Upper lobe of left lung (tissue), 6 donors: Measurements from ENCODE around the gene FAM98A. TPM values are rescaled to one million over a fixed set of nuclear protein-coding genes. Genes with fewer than 3 reads are reported as not detected.

Experiments used
- ATAC-seq, 2 donors: fragments of 200-7000 bp; cut with Tn5 transposase; one replicate each; pipeline ENCODE4 v1.9.1; 2022; ENCODE audit warnings: mild to moderate bottlenecking in 2 of 2, moderate library complexity in 2 of 2; ENCODE audit not compliant: low FRiP score in 2 of 2
- DNase-seq, 2 donors: peaks; one replicate each; pipeline ENCODE4 v3.0.0-alpha.2; 2019 to 2020
- H3K27ac ChIP-seq, 4 donors: fragments of 200-600 bp; sonication (generic); one replicate each; pipeline ENCODE4 v1.5.1; 2016 to 2019
- H3K27me3 ChIP-seq, 4 donors: fragments of 200-600 bp; sonication (generic); one replicate each; pipeline ENCODE4 v1.5.1; 2017 to 2019
- H3K36me3 ChIP-seq, 4 donors: fragments of 200-600 bp; sonication (generic); one replicate each; pipeline ENCODE4 v1.5.1; 2016 to 2019
- H3K4me1 ChIP-seq, 4 donors: fragments of 200-600 bp; sonication (generic); one replicate each; pipeline ENCODE4 v1.5.1; 2018 to 2019
- H3K4me3 ChIP-seq, 4 donors: fragments of 200-600 bp; sonication (generic); one replicate each; pipeline ENCODE4 v1.5.1; 2017 to 2019; ENCODE audit warnings: mild to moderate bottlenecking in 2 of 4, moderate library complexity in 1 of 4
- H3K9me3 ChIP-seq, 4 donors: fragments of 200-600 bp; sonication (generic); one replicate each; pipeline ENCODE4 v1.5.1; 2018 to 2019
- EP300 ChIP-seq, 4 donors: sonication (generic); formaldehyde crosslinking; IDR thresholded peaks; one replicate each; pipeline ENCODE4 v1.5.1; 2017; ENCODE audit warnings: antibody characterized with exemption in 4 of 4, control low read depth in 2 of 4
- POLR2A ChIP-seq, 4 donors: fragments of 450-650 bp; IDR thresholded peaks; one replicate each; pipeline ENCODE4 v1.5.1; 2016 to 2017; ENCODE audit warnings: antibody characterized with exemption in 4 of 4, mild to moderate bottlenecking in 2 of 4
- POLR2AphosphoS5 ChIP-seq, 2 donors: sonication (generic); formaldehyde crosslinking; IDR thresholded peaks; one replicate each; pipeline ENCODE4 v1.5.1; 2017; ENCODE audit warnings: antibody characterized with exemption in 2 of 2
- WGBS, 2 donors: methylation state at CpG; one replicate each; pipeline ENCODE4 v1.1.5; 2017 to 2018; 5-methylcytosine and 5-hydroxymethylcytosine counted together
- total RNA-seq, 6 donors: library from RNA; depleted of rRNA in 4 of 6; stranded (reverse); fragments of >200 nt in 4 of 6; gene quantifications; one replicate each; pipeline versions ENCODE4 v1.1.0 to v1.2.1, GENCODE V29; 2016 to 2021
- TF ChIP-seq, protein P1 (sequence below), 6 experiments: fragments of 450-650 bp in 4 of 6; fragments of 200-600 bp in 2 of 6; sonication (generic) in 2 of 6; IDR thresholded peaks; one replicate each; pipeline ENCODE4 v1.5.1; 2016 to 2019; ENCODE audit warnings: antibody characterized with exemption in 6 of 6
- donor health status: DM: no; HTN: no; CAD: no; lungs with moderate emphysema.
- donor health status: DM: no; HTN: yes; CAD: no; lungs with severe emphysema.

Gene FAM98A
- total RNA-seq, 6 donors from 2014 or later, result 9.0 to 66.3 (median 26.4) TPM

GRCh38 chr2:33597026-33597425, 2.1 kb downstream of the FAM98A start:
- no peak for TF ChIP-seq EP300 (IDR thresholded peaks at IDR 0.05)
- Histone ChIP-seq H3K36me3 (peaks cover 0 to 29% (median 11%) of the 10 kb centered on the region in 4 donors), H3K27me3 (no peaks in the 10 kb centered on the region), H3K4me1 (peaks cover 10 to 26% (median 15%) of the 10 kb centered on the region in 4 donors), H3K9me3 (no peaks in the 10 kb centered on the region), H3K27ac (no peak overlapping the region), H3K4me3 (no peak overlapping the region)
- ATAC-seq (no peak), DNase-seq (no peak)
- 63 to 74% methylated on average over 3 of the region's 3 CpGs for WGBS, 2 donors

DNA sequence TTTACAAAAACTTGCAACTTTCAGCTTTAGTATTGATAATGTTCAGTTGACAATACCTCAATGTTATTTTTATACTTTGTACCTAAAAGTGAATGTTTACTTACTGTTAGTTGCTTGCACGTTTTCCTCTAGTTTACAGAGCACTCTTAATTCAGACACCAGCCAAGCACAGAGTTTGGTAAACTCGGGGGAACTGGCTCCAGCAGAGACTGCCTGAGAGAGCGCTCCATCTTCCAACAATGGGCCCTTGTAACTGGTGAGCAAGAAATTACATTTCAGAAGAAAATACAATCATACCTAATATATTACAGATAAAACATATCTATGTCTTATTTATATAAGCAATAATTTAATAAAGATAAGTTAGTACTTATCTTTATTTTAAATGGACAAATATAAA, 3.7 kb downstream of the FAM98A start:
- WGBS, 2 donors, result 55 to 69% methylated on average over 3 of the region's 3 CpGs
- TF ChIP-seq, protein P1, sequence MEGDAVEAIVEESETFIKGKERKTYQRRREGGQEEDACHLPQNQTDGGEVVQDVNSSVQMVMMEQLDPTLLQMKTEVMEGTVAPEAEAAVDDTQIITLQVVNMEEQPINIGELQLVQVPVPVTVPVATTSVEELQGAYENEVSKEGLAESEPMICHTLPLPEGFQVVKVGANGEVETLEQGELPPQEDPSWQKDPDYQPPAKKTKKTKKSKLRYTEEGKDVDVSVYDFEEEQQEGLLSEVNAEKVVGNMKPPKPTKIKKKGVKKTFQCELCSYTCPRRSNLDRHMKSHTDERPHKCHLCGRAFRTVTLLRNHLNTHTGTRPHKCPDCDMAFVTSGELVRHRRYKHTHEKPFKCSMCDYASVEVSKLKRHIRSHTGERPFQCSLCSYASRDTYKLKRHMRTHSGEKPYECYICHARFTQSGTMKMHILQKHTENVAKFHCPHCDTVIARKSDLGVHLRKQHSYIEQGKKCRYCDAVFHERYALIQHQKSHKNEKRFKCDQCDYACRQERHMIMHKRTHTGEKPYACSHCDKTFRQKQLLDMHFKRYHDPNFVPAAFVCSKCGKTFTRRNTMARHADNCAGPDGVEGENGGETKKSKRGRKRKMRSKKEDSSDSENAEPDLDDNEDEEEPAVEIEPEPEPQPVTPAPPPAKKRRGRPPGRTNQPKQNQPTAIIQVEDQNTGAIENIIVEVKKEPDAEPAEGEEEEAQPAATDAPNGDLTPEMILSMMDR (IDR thresholded peaks at IDR 0.05), result no peak
- TF ChIP-seq POLR2A (IDR thresholded peaks at IDR 0.05), result no peak
- no peak for TF ChIP-seq POLR2AphosphoS5 (IDR thresholded peaks at IDR 0.05)
- no peak for TF ChIP-seq EP300 (IDR thresholded peaks at IDR 0.05)
- no peak for ATAC-seq
- Histone ChIP-seq H3K9me3 (no peaks in the 10 kb centered on the region), H3K4me3 (no peak overlapping the region), H3K27ac (no peak overlapping the region), H3K4me1 (peaks cover 10 to 26% (median 15%) of the 10 kb centered on the region in 4 donors), H3K27me3 (no peaks in the 10 kb centered on the region), H3K36me3 (peaks cover 0 to 46% (median 16%) of the 10 kb centered on the region in 4 donors)
- no peak for DNase-seq

GRCh38 chr2:33589444-33589843, 9.7 kb downstream of the FAM98A start:
- ATAC-seq, result no peak
- Histone ChIP-seq H3K4me1 (no peaks in the 10 kb centered on the region), H3K36me3 (peaks cover 10 to 84% (median 39%) of the 10 kb centered on the region in 4 donors), H3K27ac (no peak overlapping the region), H3K4me3 (no peak overlapping the region), H3K27me3 (no peaks in the 10 kb centered on the region), H3K9me3 (no peaks in the 10 kb centered on the region)
- TF ChIP-seq POLR2AphosphoS5 (IDR thresholded peaks at IDR 0.05) (no peak), POLR2A (IDR thresholded peaks at IDR 0.05) (no peak), EP300 (IDR thresholded peaks at IDR 0.05) (no peak)
- TF ChIP-seq, protein P1 (IDR thresholded peaks at IDR 0.05), result no peak
- WGBS, 2 donors, result 42 to 59% methylated on average over 1 of the region's 1 CpG
- no peak for DNase-seq

DNA sequence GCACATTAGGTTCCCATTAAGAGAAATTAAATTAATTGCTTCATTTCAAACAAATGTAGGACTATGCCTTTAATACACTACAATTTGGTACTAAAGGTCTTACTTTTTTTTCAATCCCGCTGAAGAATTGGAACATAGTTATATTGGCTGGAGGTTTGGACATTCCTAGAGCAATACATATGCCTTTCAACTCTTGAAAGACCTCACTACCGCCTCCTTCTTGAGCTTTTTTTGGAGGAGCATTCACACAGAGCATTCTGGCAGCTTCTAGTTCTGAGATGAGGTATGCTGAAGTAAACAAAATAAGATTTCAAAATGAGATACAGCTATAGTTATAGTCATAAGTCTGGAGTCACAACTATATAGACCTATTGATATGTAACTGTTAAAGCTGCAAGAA, 10.9 kb downstream of the FAM98A start:
- no peak overlapping the region for H3K27ac ChIP-seq
- no peak overlapping the region for H3K4me3 ChIP-seq
- no peak for TF ChIP-seq POLR2A (IDR thresholded peaks at IDR 0.05)
- TF ChIP-seq POLR2AphosphoS5 (IDR thresholded peaks at IDR 0.05), result no peak
- no peak for TF ChIP-seq EP300 (IDR thresholded peaks at IDR 0.05)
- TF ChIP-seq, protein P1 (IDR thresholded peaks at IDR 0.05), result no peak
- no peaks in the 10 kb centered on the region for H3K9me3 ChIP-seq
- DNase-seq, result no peak
- no peaks in the 10 kb centered on the region for H3K4me1 ChIP-seq
- no peaks in the 10 kb centered on the region for H3K27me3 ChIP-seq
- WGBS, 2 donors, result 69 to 77% methylated on average over 2 of the region's 2 CpGs
- ATAC-seq, result no peak
- H3K36me3 ChIP-seq, result peaks cover 10 to 83% (median 33%) of the 10 kb centered on the region in 4 donors

- no peak for DNase-seq
- Histone ChIP-seq H3K36me3 (peaks cover 10 to 68% (median 25%) of the 10 kb centered on the region in 4 donors), H3K27me3 (no peaks in the 10 kb centered on the region), H3K9me3 (no peaks in the 10 kb centered on the region), H3K4me3 (no peak overlapping the region), H3K4me1 (peaks cover 0 to 6% (median 0%) of the 10 kb centered on the region in 4 donors), H3K27ac (no peak overlapping the region)
- no peak for TF ChIP-seq POLR2A (IDR thresholded peaks at IDR 0.05)
- TF ChIP-seq, protein P1 (IDR thresholded peaks at IDR 0.05), result no peak
- WGBS, 2 donors, result 79 to 81% methylated on average over 2 of the region's 2 CpGs
- no peak for ATAC-seq
Observed at GRCh38 chr2:33586766-33587165, 12.3 kb downstream of the FAM98A start.
